Measurements from ENCODE around the gene CLIC6.

The CLIC6 gene

DNA sequence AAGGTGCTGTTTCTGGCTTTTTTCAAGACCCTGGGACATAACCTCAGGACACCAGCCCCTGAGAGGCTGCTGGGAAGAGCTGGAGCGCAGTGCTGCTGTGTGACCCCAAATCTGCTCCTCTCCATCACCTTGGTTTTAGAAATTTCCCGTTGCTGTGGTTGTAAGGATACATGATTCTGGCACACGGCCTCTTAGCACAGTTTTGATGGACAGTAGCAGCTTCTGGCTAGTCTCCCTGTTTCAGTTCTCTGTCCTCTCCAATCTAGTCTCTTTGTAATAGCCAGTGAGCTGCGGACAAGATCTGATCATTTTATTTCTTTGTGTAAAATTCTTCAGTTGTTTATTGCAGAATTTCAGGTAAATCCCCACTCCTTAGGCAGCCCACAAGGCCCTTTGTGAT, 3.1 kb downstream of the CLIC6 start:
- Mint-ChIP-seq H3K9me3 (no peaks in the 10 kb centered on the region), H3K27ac (no peak overlapping the region), H3K4me3 (peak overlapping the region in 2 of 3 experiments; percentile 6 to 19), H3K4me1 (peaks cover 14% of the 10 kb centered on the region), H3K27me3 (ENCODE audit: low read depth) (peaks cover 88% of the 10 kb centered on the region), H3K36me3 (ENCODE audit: low read depth) (no peaks in the 10 kb centered on the region)
- TF ChIP-seq, protein P1, sequence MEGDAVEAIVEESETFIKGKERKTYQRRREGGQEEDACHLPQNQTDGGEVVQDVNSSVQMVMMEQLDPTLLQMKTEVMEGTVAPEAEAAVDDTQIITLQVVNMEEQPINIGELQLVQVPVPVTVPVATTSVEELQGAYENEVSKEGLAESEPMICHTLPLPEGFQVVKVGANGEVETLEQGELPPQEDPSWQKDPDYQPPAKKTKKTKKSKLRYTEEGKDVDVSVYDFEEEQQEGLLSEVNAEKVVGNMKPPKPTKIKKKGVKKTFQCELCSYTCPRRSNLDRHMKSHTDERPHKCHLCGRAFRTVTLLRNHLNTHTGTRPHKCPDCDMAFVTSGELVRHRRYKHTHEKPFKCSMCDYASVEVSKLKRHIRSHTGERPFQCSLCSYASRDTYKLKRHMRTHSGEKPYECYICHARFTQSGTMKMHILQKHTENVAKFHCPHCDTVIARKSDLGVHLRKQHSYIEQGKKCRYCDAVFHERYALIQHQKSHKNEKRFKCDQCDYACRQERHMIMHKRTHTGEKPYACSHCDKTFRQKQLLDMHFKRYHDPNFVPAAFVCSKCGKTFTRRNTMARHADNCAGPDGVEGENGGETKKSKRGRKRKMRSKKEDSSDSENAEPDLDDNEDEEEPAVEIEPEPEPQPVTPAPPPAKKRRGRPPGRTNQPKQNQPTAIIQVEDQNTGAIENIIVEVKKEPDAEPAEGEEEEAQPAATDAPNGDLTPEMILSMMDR (IDR thresholded peaks at IDR 0.05; ENCODE audit: unreplicated experiment in 3 of 3) = no peak

GRCh38 chr21:34673006-34673405, 4.2 kb downstream of the CLIC6 start:
- Mint-ChIP-seq H3K9me3 (no peaks in the 10 kb centered on the region), H3K4me1 (peaks cover 14% of the 10 kb centered on the region), H3K27ac (no peak overlapping the region), H3K4me3 (no peak overlapping the region), H3K27me3 (ENCODE audit: low read depth) (peaks cover 78% of the 10 kb centered on the region), H3K36me3 (ENCODE audit: low read depth) (no peaks in the 10 kb centered on the region)
- TF ChIP-seq, protein P1 (IDR thresholded peaks at IDR 0.05; ENCODE audit: unreplicated experiment in 3 of 3) = no peak

DNA sequence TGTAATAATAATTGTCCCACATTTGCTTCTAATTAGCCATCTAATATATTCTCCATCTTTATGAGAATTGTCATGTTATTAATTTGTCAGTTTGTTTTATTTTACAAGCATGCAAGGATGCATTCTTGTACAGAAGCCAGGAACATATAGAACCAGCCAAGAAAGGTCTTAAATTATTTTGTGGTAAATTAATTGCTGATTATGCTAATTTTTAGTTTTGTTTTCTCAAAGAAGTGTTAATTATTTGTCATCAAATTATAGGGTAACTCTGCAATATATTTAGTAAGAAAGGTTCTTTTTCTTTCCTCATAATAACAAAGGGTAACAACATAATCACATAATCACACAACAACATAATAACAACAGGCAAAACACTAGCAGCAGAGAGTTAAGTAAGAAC, 5.7 kb downstream of the CLIC6 start:
- no peaks in the 10 kb centered on the region for H3K36me3 Mint-ChIP-seq (ENCODE audit: low read depth)

DNA sequence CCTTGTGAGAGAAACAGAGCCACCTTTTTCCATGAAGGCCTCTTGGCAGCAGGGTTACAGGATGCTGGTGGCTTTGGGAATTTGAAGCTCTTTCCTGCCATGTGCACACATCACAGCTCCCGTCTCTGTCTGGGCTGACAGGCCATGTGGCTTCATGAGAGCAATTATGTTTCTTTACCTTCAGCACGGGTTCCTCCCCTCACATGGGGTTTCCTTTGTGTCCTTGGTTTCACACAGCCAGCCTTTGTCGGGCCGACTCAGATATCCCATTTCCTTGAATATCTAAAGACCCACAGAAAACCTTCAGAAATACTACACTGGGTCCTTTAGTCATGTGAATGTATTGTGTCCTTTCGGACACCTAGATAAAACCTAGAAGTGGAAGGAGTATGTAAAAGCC, 7.1 kb downstream of the CLIC6 start:
- H3K4me3 Mint-ChIP-seq = no peak overlapping the region
- peaks cover 11% of the 10 kb centered on the region for H3K9me3 Mint-ChIP-seq

More for the DNA sequence above, 5.7 kb downstream of the CLIC6 start:
- H3K9me3 Mint-ChIP-seq = peaks cover 3% of the 10 kb centered on the region
- no peak overlapping the region for H3K4me3 Mint-ChIP-seq
- TF ChIP-seq, protein P1 (IDR thresholded peaks at IDR 0.05; ENCODE audit: unreplicated experiment in 3 of 3) = no peak
- peaks cover 63% of the 10 kb centered on the region for H3K27me3 Mint-ChIP-seq (ENCODE audit: low read depth)
- H3K4me1 Mint-ChIP-seq = peaks cover 14% of the 10 kb centered on the region
- H3K27ac Mint-ChIP-seq = no peak overlapping the region

DNA sequence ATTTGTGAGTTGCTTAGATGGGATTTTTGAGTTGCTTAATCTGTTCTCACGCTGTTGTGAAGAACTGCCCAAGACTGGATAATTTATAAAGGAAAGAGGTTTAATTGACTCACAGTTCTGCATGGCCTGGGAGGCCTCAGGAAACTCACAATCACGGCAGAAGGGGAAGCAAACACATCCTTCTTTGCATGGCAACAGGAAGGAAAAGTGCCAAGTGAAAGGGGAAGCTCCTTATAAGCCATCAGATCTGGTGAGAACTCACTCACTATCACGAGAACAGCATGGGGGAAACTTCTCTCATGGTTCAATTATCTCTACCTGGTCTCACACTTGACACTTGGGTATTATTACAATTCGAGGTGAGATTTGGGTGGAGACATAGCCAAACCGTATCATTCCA, 10.3 kb downstream of the CLIC6 start:
- Mint-ChIP-seq H3K27ac (no peak overlapping the region), H3K4me1 (no peaks in the 10 kb centered on the region), H3K27me3 (ENCODE audit: low read depth) (peaks cover 31% of the 10 kb centered on the region), H3K36me3 (ENCODE audit: low read depth) (peaks cover 3% of the 10 kb centered on the region), H3K4me3 (no peak overlapping the region), H3K9me3 (peaks cover 23% of the 10 kb centered on the region)
- TF ChIP-seq, protein P1 (IDR thresholded peaks at IDR 0.05; ENCODE audit: unreplicated experiment in 3 of 3) = no peak

More for the DNA sequence above, 7.1 kb downstream of the CLIC6 start:
- H3K4me1 Mint-ChIP-seq = peaks cover 12% of the 10 kb centered on the region
- TF ChIP-seq, protein P1 (IDR thresholded peaks at IDR 0.05; ENCODE audit: unreplicated experiment in 3 of 3) = no peak
- no peaks in the 10 kb centered on the region for H3K36me3 Mint-ChIP-seq (ENCODE audit: low read depth)
- peaks cover 57% of the 10 kb centered on the region for H3K27me3 Mint-ChIP-seq (ENCODE audit: low read depth)
- no peak overlapping the region for H3K27ac Mint-ChIP-seq

DNA sequence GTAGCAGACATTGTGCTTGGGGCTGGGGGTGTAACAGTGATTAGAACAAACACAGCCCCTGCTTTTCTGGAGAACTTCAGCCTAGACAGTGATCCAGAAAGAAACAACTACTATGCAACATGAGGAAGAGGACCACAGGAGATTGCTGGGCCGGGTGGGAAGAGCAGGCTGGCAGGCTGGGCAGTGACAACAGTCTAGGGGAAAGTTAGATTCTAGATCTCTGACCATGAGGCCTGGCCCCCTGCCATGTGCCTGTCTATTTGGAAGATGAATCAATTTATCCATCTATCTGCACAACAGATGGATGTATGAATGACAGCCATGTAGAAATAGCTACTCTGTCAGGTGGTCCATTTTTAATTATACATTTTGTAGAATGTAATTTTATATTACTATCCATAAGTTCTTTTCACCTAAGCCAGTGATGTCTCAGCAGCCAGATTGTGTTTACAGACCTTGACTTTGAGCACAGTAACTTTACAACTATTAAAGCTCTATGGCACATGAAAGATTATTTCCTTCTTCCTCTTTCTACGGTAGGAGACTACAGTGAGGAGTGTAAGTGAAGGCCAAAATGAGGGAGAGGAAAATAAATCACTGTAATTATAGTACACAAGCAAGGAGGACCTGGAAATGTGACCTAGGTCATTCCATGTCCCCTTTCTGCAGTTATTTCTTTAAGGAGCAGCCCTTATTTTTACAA, 15.5 kb downstream of the CLIC6 start:
- no peak overlapping the region for H3K4me3 Mint-ChIP-seq
- no peaks in the 10 kb centered on the region for H3K4me1 Mint-ChIP-seq
- peaks cover 21% of the 10 kb centered on the region for H3K9me3 Mint-ChIP-seq
- peaks cover 3% of the 10 kb centered on the region for H3K36me3 Mint-ChIP-seq (ENCODE audit: low read depth)
- no peak overlapping the region for H3K27ac Mint-ChIP-seq
- TF ChIP-seq, protein P1 (IDR thresholded peaks at IDR 0.05; ENCODE audit: unreplicated experiment in 3 of 3) = no peak
- peaks cover 21% of the 10 kb centered on the region for H3K27me3 Mint-ChIP-seq (ENCODE audit: low read depth)
